ENCODE results near the gene CHID1. TPM values are rescaled to one million over a fixed set of nuclear protein-coding genes. Genes with fewer than 3 reads are reported as not detected.

Gene CHID1
- total and polyA plus RNA-seq, 2 of the 8 experiments (the other 6 are each of a cell fraction or from before 2014, with no cell fraction given) = 81.2 to 88.5 TPM

- DNase-seq (ENCODE audit: low read depth in 1 of 2, low spot score in 2 of 2) = no peak
Observed at GRCh38 chr11:912266-912665, 1.7 kb upstream of the CHID1 start.

More at GRCh38 chr11:912266-912665, 1.7 kb upstream of the CHID1 start:
- Histone ChIP-seq H4K8ac (ENCODE audit: extremely low read depth, insufficient read depth, low read length) (no peak overlapping the region), H3K79me1 (ENCODE audit: low read depth, low read length) (peaks cover 22% of the 10 kb centered on the region), H2BK5ac (ENCODE audit: low read depth, low read length) (no peak overlapping the region), H3K27ac (ENCODE audit: low read depth, low read length) (no peak overlapping the region), H2BK20ac (ENCODE audit: low read length) (0 out of 2 replicates have a peak overlapping the region, but pooled peaks have one; percentile 72), H4K91ac (replicated peaks; ENCODE audit: insufficient read length, low read length) (no peak overlapping the region), H3K23ac (ENCODE audit: insufficient read length) (no peak overlapping the region), H3K18ac (ENCODE audit: extremely low read depth, low read length) (no peak overlapping the region), H4K5ac (ENCODE audit: insufficient read length, low read depth, low read length) (no peak overlapping the region), H2BK15ac (ENCODE audit: low read length) (no peak overlapping the region), H3K4me2 (ENCODE audit: insufficient read depth in 1 of 2, low read depth in 2 of 2, low read length in 2 of 2) (peak overlapping the region in 1 of 2 experiments; percentile 74; a peak in 1 of 4 replicates), H3K4me1 (replicated peaks in 1 of 4; ENCODE audit: control insufficient read depth in 3 of 4, insufficient read depth in 4 of 4, low read length in 3 of 4) (peaks cover 0 to 14% (median 6%) of the 10 kb centered on the region in 4 experiments; a peak in 6 of 7 replicates), H3K27me3 (replicated peaks in 1 of 4; ENCODE audit: control insufficient read depth in 3 of 4, extremely low read depth in 1 of 4, insufficient read depth in 3 of 4, low read length in 3 of 4) (no peaks in the 10 kb centered on the region), H2BK12ac (ENCODE audit: low read depth, low read length) (no peak overlapping the region), H2AFZ (ENCODE audit: low read length) (no peak overlapping the region), H3K4me3 (ENCODE audit: extremely low read depth in 1 of 4, insufficient read depth in 2 of 4, low read depth in 3 of 4, low read length in 4 of 4) (no peak overlapping the region), H3K79me2 (ENCODE audit: control insufficient read depth in 1 of 2, insufficient read depth in 2 of 2, low read length in 2 of 2) (peaks cover 0 to 31% of the 10 kb centered on the region in 2 experiments; a peak in 3 of 4 replicates), H3K56ac (replicated peaks; ENCODE audit: insufficient read length, low read depth, low read length) (no peak overlapping the region), H4K20me1 (replicated peaks in 1 of 2; ENCODE audit: control insufficient read depth in 1 of 2, insufficient read depth in 2 of 2, low read length in 2 of 2) (peaks cover 0 to 5% of the 10 kb centered on the region in 2 experiments), H3K23me2 (ENCODE audit: low read depth, low read length) (peaks cover 15% of the 10 kb centered on the region), H3K14ac (ENCODE audit: insufficient read length) (no peak overlapping the region), H3K36me3 (ENCODE audit: control insufficient read depth in 2 of 4, insufficient read depth in 4 of 4, low read length in 3 of 4) (no peaks in the 10 kb centered on the region), H2AK5ac (ENCODE audit: low read depth, low read length) (no peak overlapping the region), H3K4ac (replicated peaks; ENCODE audit: insufficient read length, low read depth, low read length) (no peak overlapping the region), H3K9ac (replicated peaks in 1 of 4; ENCODE audit: extremely low read depth in 1 of 4, low read depth in 3 of 4, low read length in 3 of 4) (no peak overlapping the region), H2BK120ac (replicated peaks; ENCODE audit: low read depth, low read length) (no peak overlapping the region), H3K9me3 (ENCODE audit: insufficient read depth in 2 of 2, low read depth in 1 of 2, low read length in 1 of 2) (no peaks in the 10 kb centered on the region)
- CTCF ChIA-PET (ENCODE audit: partially characterized antibody) = interaction anchor here (0.9 to 1.6 kb wide), 6 partner anchors 10 to 139 kb away, joined by 3 to 7 read pairs (median 4); no protein-coding TSS in a partner anchor
- WGBS, 2 experiments (ENCODE audit: extremely low coverage in 1 of 2, insufficient coverage in 1 of 2, insufficient read length in 1 of 2, insufficient replicate concordance in 2 of 2, low coverage in 1 of 2, low lambda C conversion rate in 2 of 2, missing lambda C conversion rate in 1 of 2) = 93% methylated on average over 12 of the region's 14 CpGs; no CpG with 5 or more reads in 1 of the 2 experiments
- POLR2A ChIA-PET (ENCODE audit: partially characterized antibody) = interaction anchor here (0.6 to 1.8 kb wide), 8 partner anchors 9 to 68 kb away, joined by 3 to 7 read pairs (median 3); no protein-coding TSS in a partner anchor
- no peak for FAIRE-seq
- TF ChIP-seq YY1 (IDR thresholded peaks at IDR 0.05; ENCODE audit: low read depth, low read length) = no peak
- no peak for TF ChIP-seq CTBP2 (IDR thresholded peaks at IDR 0.05; ENCODE audit: borderline replicate concordance, insufficient read depth, insufficient read length, low read length)
- TF ChIP-seq POU5F1 (IDR thresholded peaks at IDR 0.05; ENCODE audit: low read depth, low read length) = no peak
- TF ChIP-seq TAF7 (optimal IDR thresholded peaks at IDR 0.05; ENCODE audit: borderline replicate concordance, low read depth, low read length) = no peak
- no peak for TF ChIP-seq POLR2A (IDR thresholded peaks at IDR 0.05; ENCODE audit: control extremely low read depth in 1 of 2, low read depth in 2 of 2, low read length in 2 of 2)
- TF ChIP-seq MAX (IDR thresholded peaks at IDR 0.05) = no peak
- TF ChIP-seq ATF3 (IDR thresholded peaks at IDR 0.05; ENCODE audit: insufficient read depth, low read depth, low read length) = no peak
